Liver (tissue), 9 donors: ENCODE results near the gene NKX1-1. TPM values are rescaled to one million over a fixed set of nuclear protein-coding genes. Genes with fewer than 3 reads are reported as not detected.

ENCODE experiments used
- DNase-seq: peaks from one replicate; pipeline ENCODE4 v3.0.0-alpha.2; 2017; ENCODE audit warnings: low spot score
- H3K27ac ChIP-seq, 2 donors: one replicate each; pipeline ENCODE4 v1.7.0; 2013; ENCODE audit warnings: inconsistent platforms in 2 of 2, low read length in 2 of 2, control low read depth in 1 of 2, low read depth in 1 of 2, mild to moderate bottlenecking in 1 of 2
- H3K27me3 ChIP-seq, 4 donors: one replicate each; pipeline versions ENCODE4 v1.6.1 to v1.7.0; 2013; ENCODE audit warnings: low read length in 3 of 4, inconsistent platforms in 1 of 4, mild to moderate bottlenecking in 1 of 4, moderate library complexity in 1 of 4; ENCODE audit not compliant: control insufficient read depth in 4 of 4, insufficient read depth in 4 of 4
- H3K36me3 ChIP-seq, 4 donors: one replicate each; pipeline versions ENCODE4 v1.6.1 to v1.7.0; 2013; ENCODE audit warnings: low read length in 3 of 4, mild to moderate bottlenecking in 3 of 4, low read depth in 1 of 4, moderate library complexity in 1 of 4; ENCODE audit not compliant: control insufficient read depth in 4 of 4, insufficient read depth in 3 of 4
- H3K4me1 ChIP-seq, 4 donors: one replicate each; pipeline versions ENCODE4 v1.6.1 to v1.7.0; 2013; ENCODE audit warnings: low read length in 3 of 4, mild to moderate bottlenecking in 3 of 4, moderate library complexity in 1 of 4; ENCODE audit not compliant: control insufficient read depth in 4 of 4, insufficient read depth in 4 of 4
- H3K4me3 ChIP-seq, 3 donors: one replicate each; pipeline versions ENCODE4 v1.6.1 to v1.7.0; 2013; ENCODE audit warnings: low read length in 3 of 3, control low read depth in 1 of 3, low read depth in 1 of 3, mild to moderate bottlenecking in 1 of 3
- H3K9ac ChIP-seq, 2 donors: one replicate each; pipeline ENCODE4 v1.7.0; 2013; ENCODE audit warnings: low read length in 2 of 2, mild to moderate bottlenecking in 2 of 2, moderate library complexity in 2 of 2, control low read depth in 1 of 2, low read depth in 1 of 2
- H3K9me3 ChIP-seq, 4 donors: one replicate each; pipeline versions ENCODE4 v1.6.1 to v1.7.0; 2013; ENCODE audit warnings: low read length in 3 of 4; ENCODE audit not compliant: control insufficient read depth in 4 of 4
- ATF3 ChIP-seq: IDR thresholded peaks from 2 replicates; pipeline ENCODE4 v1.6.1; 2016; ENCODE audit warnings: antibody characterized with exemption
- EGR1 ChIP-seq, 2 donors: IDR thresholded peaks; 2 replicates each; pipeline ENCODE4 v1.6.1; 2016 to 2018; ENCODE audit warnings: antibody characterized with exemption in 2 of 2, low read depth in 2 of 2
- FOXA1 ChIP-seq: IDR thresholded peaks from 2 replicates; pipeline ENCODE4 v1.6.1; 2016; ENCODE audit warnings: antibody characterized with exemption
- FOXA2 ChIP-seq: IDR thresholded peaks from 2 replicates; pipeline ENCODE4 v1.6.1; 2016; ENCODE audit warnings: antibody characterized with exemption
- GABPA ChIP-seq, 2 donors: IDR thresholded peaks in 1 of 2; conservative IDR thresholded peaks in 1 of 2; 2 replicates each; pipeline ENCODE4 v1.6.1; 2016; ENCODE audit warnings: antibody characterized with exemption in 2 of 2, mild to moderate bottlenecking in 1 of 2, moderate library complexity in 1 of 2
- HNF4A ChIP-seq, 2 donors: conservative IDR thresholded peaks; 2 replicates each; pipeline ENCODE4 v1.6.1; 2016; ENCODE audit warnings: antibody characterized with exemption in 2 of 2, mild to moderate bottlenecking in 2 of 2
- JUND ChIP-seq, 2 donors: IDR thresholded peaks; 2 replicates each; pipeline ENCODE4 v1.6.1; 2016; ENCODE audit warnings: antibody characterized with exemption in 2 of 2
- MAX ChIP-seq: IDR thresholded peaks from 2 replicates; pipeline ENCODE4 v1.6.1; 2016; ENCODE audit warnings: antibody characterized with exemption
- NR2F2 ChIP-seq: IDR thresholded peaks from 2 replicates; pipeline ENCODE4 v1.6.1; 2016; ENCODE audit warnings: antibody characterized with exemption
- RAD21 ChIP-seq, 2 donors: IDR thresholded peaks; 2 replicates each; pipeline ENCODE4 v1.6.1; 2016; ENCODE audit warnings: antibody characterized with exemption in 2 of 2, mild to moderate bottlenecking in 2 of 2
- RXRA ChIP-seq, 2 donors: IDR thresholded peaks; 2 replicates each; pipeline ENCODE4 v1.6.1; 2017 to 2018; ENCODE audit warnings: antibody characterized with exemption in 2 of 2, mild to moderate bottlenecking in 1 of 2
- SP1 ChIP-seq: IDR thresholded peaks from 2 replicates; pipeline ENCODE4 v1.6.1; 2018; ENCODE audit warnings: antibody characterized with exemption, mild to moderate bottlenecking
- TAF1 ChIP-seq: conservative IDR thresholded peaks from 2 replicates; pipeline ENCODE4 v1.6.1; 2016; ENCODE audit warnings: antibody characterized with exemption, mild to moderate bottlenecking
- YY1 ChIP-seq: IDR thresholded peaks from 2 replicates; pipeline ENCODE4 v1.6.1; 2016; ENCODE audit warnings: antibody characterized with exemption, mild to moderate bottlenecking
- ZBTB33 ChIP-seq: IDR thresholded peaks from 2 replicates; pipeline ENCODE4 v1.6.1; 2016; ENCODE audit warnings: antibody characterized with exemption
- WGBS: extraction: QIAGEN DNeasy Blood & Tissue Kit; methylation state at CpG from one replicate; pipeline ENCODE4 v1.1.7; 2013; 5-methylcytosine and 5-hydroxymethylcytosine counted together
- polyA plus RNA-seq, 2 donors: library from polyadenylated mRNA; stranded (reverse) in 1 of 2; unstranded in 1 of 2; fragments of 200-250 nt in 1 of 2; fragments of >200 nt in 1 of 2; fragmentation: Nextera tagmentation in 1 of 2; extraction: Ambion mirVana in 1 of 2; gene quantifications; one replicate each; pipeline versions ENCODE4 v1.2.1 to v1.2.3, GENCODE V29; 2013 to 2015
- total RNA-seq, 2 donors: library from RNA; depleted of rRNA; stranded (reverse); fragments of >200 nt; gene quantifications; one replicate each; pipeline ENCODE4 v1.2.3, GENCODE V29; 2014
- TF ChIP-seq, protein P1 (sequence below): IDR thresholded peaks from 2 replicates; pipeline ENCODE4 v1.6.1; 2016; ENCODE audit warnings: antibody characterized with exemption, mild to moderate bottlenecking
- TF ChIP-seq, protein P2 (sequence below): fragments of 150-350 bp; IDR thresholded peaks from 2 replicates; pipeline ENCODE4 v1.5.1; 2017; ENCODE audit warnings: improper control_type of control experiment, low read depth, low read length; ENCODE audit not compliant: missing input control
- donor health status: healthy.
- donor health status: healthy.
- donor health status: healthy.
- donor health status: healthy.
- donor health status: healthy.

NKX1-1 gene
- total and polyA plus RNA-seq, 4 donors = not detected

- Histone ChIP-seq H3K4me1 (peaks cover 0 to under 1% (median 0%) of the 10 kb centered on the region in 4 donors), H3K27ac (no peak overlapping the region), H3K27me3 (no peaks in the 10 kb centered on the region), H3K9ac (no peak overlapping the region), H3K4me3 (no peak overlapping the region), H3K36me3 (peaks cover 0 to 9% (median 2%) of the 10 kb centered on the region in 4 donors), H3K9me3 (no peaks in the 10 kb centered on the region)
- 94% methylated on average over 11 of the region's 11 CpGs for WGBS
- no peak for TF ChIP-seq ZBTB33
- no peak for TF ChIP-seq ATF3
- TF ChIP-seq, protein P1, sequence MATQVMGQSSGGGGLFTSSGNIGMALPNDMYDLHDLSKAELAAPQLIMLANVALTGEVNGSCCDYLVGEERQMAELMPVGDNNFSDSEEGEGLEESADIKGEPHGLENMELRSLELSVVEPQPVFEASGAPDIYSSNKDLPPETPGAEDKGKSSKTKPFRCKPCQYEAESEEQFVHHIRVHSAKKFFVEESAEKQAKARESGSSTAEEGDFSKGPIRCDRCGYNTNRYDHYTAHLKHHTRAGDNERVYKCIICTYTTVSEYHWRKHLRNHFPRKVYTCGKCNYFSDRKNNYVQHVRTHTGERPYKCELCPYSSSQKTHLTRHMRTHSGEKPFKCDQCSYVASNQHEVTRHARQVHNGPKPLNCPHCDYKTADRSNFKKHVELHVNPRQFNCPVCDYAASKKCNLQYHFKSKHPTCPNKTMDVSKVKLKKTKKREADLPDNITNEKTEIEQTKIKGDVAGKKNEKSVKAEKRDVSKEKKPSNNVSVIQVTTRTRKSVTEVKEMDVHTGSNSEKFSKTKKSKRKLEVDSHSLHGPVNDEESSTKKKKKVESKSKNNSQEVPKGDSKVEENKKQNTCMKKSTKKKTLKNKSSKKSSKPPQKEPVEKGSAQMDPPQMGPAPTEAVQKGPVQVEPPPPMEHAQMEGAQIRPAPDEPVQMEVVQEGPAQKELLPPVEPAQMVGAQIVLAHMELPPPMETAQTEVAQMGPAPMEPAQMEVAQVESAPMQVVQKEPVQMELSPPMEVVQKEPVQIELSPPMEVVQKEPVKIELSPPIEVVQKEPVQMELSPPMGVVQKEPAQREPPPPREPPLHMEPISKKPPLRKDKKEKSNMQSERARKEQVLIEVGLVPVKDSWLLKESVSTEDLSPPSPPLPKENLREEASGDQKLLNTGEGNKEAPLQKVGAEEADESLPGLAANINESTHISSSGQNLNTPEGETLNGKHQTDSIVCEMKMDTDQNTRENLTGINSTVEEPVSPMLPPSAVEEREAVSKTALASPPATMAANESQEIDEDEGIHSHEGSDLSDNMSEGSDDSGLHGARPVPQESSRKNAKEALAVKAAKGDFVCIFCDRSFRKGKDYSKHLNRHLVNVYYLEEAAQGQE = no peak
- TF ChIP-seq YY1 = no peak
- TF ChIP-seq EGR1 (IDR thresholded peaks at IDR 0.05; ENCODE audit: low read depth in 2 of 2) = no peak
- no peak for TF ChIP-seq MAX
- TF ChIP-seq FOXA2 = no peak
- TF ChIP-seq HNF4A (conservative IDR thresholded peaks at IDR 0.05) = no peak
- TF ChIP-seq NR2F2 = no peak
- TF ChIP-seq SP1 = no peak
- no peak for TF ChIP-seq FOXA1
- TF ChIP-seq TAF1 = no peak
- no peak for DNase-seq
Observed at GRCh38 chr4:1363513-1363912, 42.7 kb downstream of the NKX1-1 start.

- Histone ChIP-seq H3K36me3 (peaks cover 0 to 19% (median 6%) of the 10 kb centered on the region in 4 donors), H3K27ac (no peak overlapping the region), H3K27me3 (no peaks in the 10 kb centered on the region), H3K9ac (no peak overlapping the region), H3K9me3 (no peaks in the 10 kb centered on the region), H3K4me1 (no peaks in the 10 kb centered on the region), H3K4me3 (no peak overlapping the region)
- WGBS = 94% methylated on average over 17 of the region's 17 CpGs
- no peak for DNase-seq
- TF ChIP-seq MAX (no peak), YY1 (no peak), TAF1 (no peak), FOXA2 (no peak), JUND (IDR thresholded peaks at IDR 0.05) (no peak), HNF4A (conservative IDR thresholded peaks at IDR 0.05) (no peak), ZBTB33 (no peak), RXRA (IDR thresholded peaks at IDR 0.05) (no peak), SP1 (no peak), GABPA (IDR thresholded peaks at IDR 0.05 in 1 of 2, conservative IDR thresholded peaks at IDR 0.05 in 1 of 2) (no peak), EGR1 (IDR thresholded peaks at IDR 0.05; ENCODE audit: low read depth in 2 of 2) (no peak), RAD21 (IDR thresholded peaks at IDR 0.05) (no peak), ATF3 (no peak), NR2F2 (no peak)
- TF ChIP-seq, protein P2, sequence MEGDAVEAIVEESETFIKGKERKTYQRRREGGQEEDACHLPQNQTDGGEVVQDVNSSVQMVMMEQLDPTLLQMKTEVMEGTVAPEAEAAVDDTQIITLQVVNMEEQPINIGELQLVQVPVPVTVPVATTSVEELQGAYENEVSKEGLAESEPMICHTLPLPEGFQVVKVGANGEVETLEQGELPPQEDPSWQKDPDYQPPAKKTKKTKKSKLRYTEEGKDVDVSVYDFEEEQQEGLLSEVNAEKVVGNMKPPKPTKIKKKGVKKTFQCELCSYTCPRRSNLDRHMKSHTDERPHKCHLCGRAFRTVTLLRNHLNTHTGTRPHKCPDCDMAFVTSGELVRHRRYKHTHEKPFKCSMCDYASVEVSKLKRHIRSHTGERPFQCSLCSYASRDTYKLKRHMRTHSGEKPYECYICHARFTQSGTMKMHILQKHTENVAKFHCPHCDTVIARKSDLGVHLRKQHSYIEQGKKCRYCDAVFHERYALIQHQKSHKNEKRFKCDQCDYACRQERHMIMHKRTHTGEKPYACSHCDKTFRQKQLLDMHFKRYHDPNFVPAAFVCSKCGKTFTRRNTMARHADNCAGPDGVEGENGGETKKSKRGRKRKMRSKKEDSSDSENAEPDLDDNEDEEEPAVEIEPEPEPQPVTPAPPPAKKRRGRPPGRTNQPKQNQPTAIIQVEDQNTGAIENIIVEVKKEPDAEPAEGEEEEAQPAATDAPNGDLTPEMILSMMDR = no peak
- TF ChIP-seq, protein P1 = no peak
Observed at GRCh38 chr4:1362521-1362920, 43.7 kb downstream of the NKX1-1 start.
